HG03521 (cell line): Measurements from ENCODE around the gene ERBB4.

Source experiments
- ATAC-seq: cut with Tn5 transposase; IDR thresholded peaks from one replicate; pipeline ENCODE4 v1.9.1; 2021; ENCODE audit warnings: mild to moderate bottlenecking, moderate library complexity; ENCODE audit not compliant: unreplicated experiment

The ERBB4 gene

GRCh38 chr2:211846714-211847113 is 691.9 kb downstream of the ERBB4 start:
- ATAC-seq: no peak

GRCh38 chr2:211846036-211846400 is 692.6 kb downstream of the ERBB4 start:
- no peak for ATAC-seq

- ATAC-seq: no peak
Observed at GRCh38 chr2:211845338-211846035, 693.1 kb downstream of the ERBB4 start.

GRCh38 chr2:211837706-211838105 is 700.9 kb downstream of the ERBB4 start:
- no peak for ATAC-seq

GRCh38 chr2:211837206-211837605 is 701.4 kb downstream of the ERBB4 start:
- ATAC-seq: no peak

GRCh38 chr2:211836409-211836808 is 702.2 kb downstream of the ERBB4 start:
- no peak for ATAC-seq

- ATAC-seq: no peak
Observed at GRCh38 chr2:211835695-211836094, 702.9 kb downstream of the ERBB4 start.

- ATAC-seq: no peak
Observed at GRCh38 chr2:211833582-211834279, 704.9 kb downstream of the ERBB4 start.

GRCh38 chr2:211829725-211830124 is 708.9 kb downstream of the ERBB4 start:
- ATAC-seq: no peak

GRCh38 chr2:211823886-211824479 is 714.6 kb downstream of the ERBB4 start:
- no peak for ATAC-seq

GRCh38 chr2:211822686-211823335 is 715.8 kb downstream of the ERBB4 start:
- no peak for ATAC-seq

- no peak for ATAC-seq
Observed at GRCh38 chr2:211816754-211817153, 721.8 kb downstream of the ERBB4 start.

- ATAC-seq: no peak
Observed at GRCh38 chr2:211812587-211812986, 726.0 kb downstream of the ERBB4 start.

GRCh38 chr2:211802666-211803065 is 735.9 kb downstream of the ERBB4 start:
- no peak for ATAC-seq

- no peak for ATAC-seq
Observed at GRCh38 chr2:211800001-211800400, 738.6 kb downstream of the ERBB4 start.

- ATAC-seq: no peak
Observed at GRCh38 chr2:211798868-211799267, 739.7 kb downstream of the ERBB4 start.

GRCh38 chr2:211793690-211794089 is 744.9 kb downstream of the ERBB4 start:
- no peak for ATAC-seq

- no peak for ATAC-seq
Observed at GRCh38 chr2:211789982-211790381, 748.6 kb downstream of the ERBB4 start.

GRCh38 chr2:211766689-211767088 is 771.9 kb downstream of the ERBB4 start:
- no peak for ATAC-seq

- ATAC-seq: no peak
Observed at GRCh38 chr2:211762479-211762878, 776.1 kb downstream of the ERBB4 start.

GRCh38 chr2:211760103-211760502 is 778.5 kb downstream of the ERBB4 start:
- ATAC-seq: no peak

GRCh38 chr2:211756266-211756665 is 782.3 kb downstream of the ERBB4 start:
- ATAC-seq: no peak
